Activated naive CD4-positive, alpha-beta T cell treated with anti-CD3 and anti-CD28 coated beads, Interleukin-2, amount 50 U/mL, for 24 hours (primary cell): ENCODE measurements around the gene CDC37.
"Not testable (repeated sequence)": the region's sequence is repeated elsewhere in the genome, so short reads cannot be mapped to it uniquely, and the experiment has no call there.

Experiments used
- H3K27ac Mint-ChIP-seq: one replicate; pipeline ENCODE4 v1.8.0; 2021; ENCODE audit warnings: mild to moderate bottlenecking, mixed read lengths
- H3K27me3 Mint-ChIP-seq: one replicate; pipeline ENCODE4 v1.8.0; 2021; ENCODE audit warnings: mixed read lengths
- H3K36me3 Mint-ChIP-seq: one replicate; pipeline ENCODE4 v1.8.0; 2021; ENCODE audit warnings: mixed read lengths
- H3K4me1 Mint-ChIP-seq: one replicate; pipeline ENCODE4 v1.8.0; 2021; ENCODE audit warnings: mixed read lengths
- H3K4me3 Mint-ChIP-seq: one replicate; pipeline ENCODE4 v1.8.0; 2021; ENCODE audit warnings: mild to moderate bottlenecking, mixed read lengths
- H3K9me3 Mint-ChIP-seq: one replicate; pipeline ENCODE4 v1.8.0; 2021; ENCODE audit warnings: mixed read lengths

The CDC37 gene

DNA sequence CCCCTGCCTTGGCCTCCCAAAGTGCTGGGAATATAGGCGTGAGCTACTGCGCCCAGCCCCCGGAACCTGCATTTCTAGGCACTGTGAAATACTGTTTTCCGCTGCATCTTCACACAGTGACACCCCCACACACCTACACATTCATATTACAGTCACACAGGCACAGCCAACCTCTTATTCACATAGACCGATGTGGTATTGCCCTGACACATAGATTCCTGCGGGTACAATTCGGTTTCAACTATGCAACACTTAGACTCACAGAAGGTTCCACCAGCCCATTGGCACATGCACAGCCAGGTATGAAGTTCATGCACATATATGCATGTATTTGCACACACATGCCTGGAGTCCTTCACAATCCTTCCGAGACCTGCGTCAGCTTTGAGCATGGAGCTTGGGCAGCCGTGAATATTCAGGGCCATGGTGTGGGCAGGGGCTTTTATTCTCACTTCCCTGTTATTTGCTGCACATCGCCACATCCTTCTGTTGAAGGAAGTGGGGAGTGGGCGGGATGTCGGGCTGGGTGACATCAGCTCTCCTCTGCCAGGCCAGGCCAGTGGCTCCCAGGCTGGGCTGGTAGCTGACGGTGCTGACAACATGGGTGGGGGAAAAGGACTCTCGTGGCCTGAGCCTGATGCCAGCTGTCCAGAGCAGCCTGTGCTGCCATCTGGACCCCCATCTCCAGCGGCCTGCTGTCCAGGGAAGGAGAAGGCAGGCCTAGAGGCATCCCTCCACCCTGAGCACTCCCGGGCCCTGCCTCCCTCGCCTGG, 5.4 kb upstream of the CDC37 start:
- Mint-ChIP-seq H3K27ac (peak overlapping the region; percentile 1), H3K27me3 (no peaks in the 10 kb centered on the region), H3K4me1 (peaks cover 71% of the 10 kb centered on the region), H3K36me3 (no peaks in the 10 kb centered on the region), H3K9me3 (no peaks in the 10 kb centered on the region), H3K4me3 (peak overlapping the region; percentile 26)

DNA sequence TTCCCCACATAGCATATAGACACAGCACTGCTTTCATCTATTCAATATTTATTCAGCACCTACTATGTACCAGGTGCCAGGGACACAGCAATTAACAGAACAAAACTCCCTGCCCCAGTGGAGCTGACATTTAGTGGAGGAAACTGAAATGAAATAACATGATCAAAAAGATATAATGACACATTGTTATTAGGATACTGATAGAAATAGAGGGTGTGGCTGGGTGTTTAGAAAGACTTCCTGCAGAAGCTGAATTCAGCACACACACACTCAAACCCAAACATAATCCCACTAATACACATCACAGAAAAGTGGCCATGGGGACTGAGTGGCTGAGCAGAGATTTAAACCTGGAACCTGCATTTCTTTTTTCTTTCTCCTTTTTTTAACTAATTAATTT, 3.8 kb upstream of the CDC37 start:
- peaks cover 68% of the 10 kb centered on the region for H3K4me1 Mint-ChIP-seq
- no peaks in the 10 kb centered on the region for H3K9me3 Mint-ChIP-seq
- no peak overlapping the region for H3K4me3 Mint-ChIP-seq
- H3K36me3 Mint-ChIP-seq, result peaks cover 4% of the 10 kb centered on the region
- no peaks in the 10 kb centered on the region for H3K27me3 Mint-ChIP-seq
- H3K27ac Mint-ChIP-seq, result peak overlapping the region; percentile 24

DNA sequence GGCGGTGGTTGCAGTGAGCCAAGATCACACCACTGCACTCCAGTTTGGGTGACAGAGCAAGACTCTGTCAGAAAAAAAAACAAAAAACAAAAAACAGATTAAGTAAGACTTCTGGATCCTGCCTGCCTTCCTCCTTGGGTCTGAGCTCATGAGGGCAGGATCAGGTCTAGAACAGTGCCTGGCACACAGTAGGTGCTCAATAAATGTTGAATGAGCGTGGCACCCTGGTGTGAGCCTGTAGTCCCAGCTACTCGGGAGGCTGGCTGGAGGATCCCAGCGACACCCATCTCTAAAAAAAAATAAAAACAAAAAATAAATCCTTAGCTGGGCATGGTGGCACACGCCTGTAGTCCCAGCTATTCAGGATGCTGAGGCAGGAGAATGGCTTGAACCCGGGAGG, 2.8 kb upstream of the CDC37 start:
- Mint-ChIP-seq H3K27me3 (no peaks in the 10 kb centered on the region), H3K27ac (peak overlapping the region; percentile 46), H3K4me3 (peak overlapping the region; percentile 19), H3K4me1 (peaks cover 68% of the 10 kb centered on the region), H3K9me3 (no peaks in the 10 kb centered on the region), H3K36me3 (peaks cover 10% of the 10 kb centered on the region)

DNA sequence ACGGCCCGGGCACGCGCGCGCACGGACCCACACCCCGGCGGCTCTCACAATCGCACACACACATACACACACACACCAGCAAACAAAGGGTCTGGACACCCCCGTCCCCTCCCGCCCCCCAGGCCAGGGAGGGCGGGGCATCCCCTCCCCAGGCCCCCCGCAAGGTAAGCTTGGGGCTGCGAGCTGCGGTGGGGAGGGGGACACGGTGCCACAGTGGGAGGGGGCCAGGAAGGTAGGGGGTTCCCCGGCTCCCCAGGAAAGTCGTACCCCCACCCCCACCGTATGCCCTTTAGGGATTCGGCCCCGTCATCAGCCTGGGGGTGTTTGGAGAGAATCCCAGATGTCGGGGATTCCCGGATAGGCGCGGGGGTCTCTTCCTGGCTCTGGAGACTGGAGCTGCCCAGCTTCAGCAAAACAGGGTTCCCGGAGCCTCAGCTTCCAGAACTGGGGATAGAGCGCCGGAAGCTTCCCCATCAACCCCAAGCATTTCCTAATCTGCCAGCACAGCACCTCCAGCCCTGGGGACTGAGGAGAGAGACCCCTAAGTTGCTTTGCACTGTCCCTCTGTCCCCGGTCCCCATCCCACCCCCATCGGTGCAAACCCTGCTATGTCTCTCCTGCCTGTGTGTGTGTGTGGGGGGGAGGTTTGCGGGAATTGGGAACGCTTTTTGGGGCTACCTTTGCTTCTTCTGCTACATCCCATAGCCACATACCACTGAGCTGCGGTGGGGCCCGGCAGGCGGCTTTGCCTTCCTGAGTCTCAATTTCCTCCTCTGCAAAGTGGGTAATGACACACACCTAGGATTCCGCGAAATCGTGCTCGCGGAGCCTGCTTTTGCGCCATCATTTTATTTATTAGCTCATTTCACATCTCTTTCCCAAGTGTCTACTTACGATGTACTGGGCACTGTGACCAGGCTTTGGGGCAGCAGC, 1.8 kb upstream of the CDC37 start:
- Mint-ChIP-seq H3K27ac (peak overlapping the region; percentile 78), H3K27me3 (no peaks in the 10 kb centered on the region), H3K9me3 (no peaks in the 10 kb centered on the region), H3K4me1 (peaks cover 73% of the 10 kb centered on the region), H3K36me3 (peaks cover 10% of the 10 kb centered on the region), H3K4me3 (peak overlapping the region; percentile 92)

- Mint-ChIP-seq H3K4me1 (peaks cover 68% of the 10 kb centered on the region), H3K27me3 (no peaks in the 10 kb centered on the region), H3K27ac (peak overlapping the region; percentile 81), H3K9me3 (no peaks in the 10 kb centered on the region), H3K4me3 (peak overlapping the region; percentile 92), H3K36me3 (peaks cover 14% of the 10 kb centered on the region)
These were observed 802 bp downstream of the CDC37 start for GRCh38 chr19:10402441-10403038.

DNA sequence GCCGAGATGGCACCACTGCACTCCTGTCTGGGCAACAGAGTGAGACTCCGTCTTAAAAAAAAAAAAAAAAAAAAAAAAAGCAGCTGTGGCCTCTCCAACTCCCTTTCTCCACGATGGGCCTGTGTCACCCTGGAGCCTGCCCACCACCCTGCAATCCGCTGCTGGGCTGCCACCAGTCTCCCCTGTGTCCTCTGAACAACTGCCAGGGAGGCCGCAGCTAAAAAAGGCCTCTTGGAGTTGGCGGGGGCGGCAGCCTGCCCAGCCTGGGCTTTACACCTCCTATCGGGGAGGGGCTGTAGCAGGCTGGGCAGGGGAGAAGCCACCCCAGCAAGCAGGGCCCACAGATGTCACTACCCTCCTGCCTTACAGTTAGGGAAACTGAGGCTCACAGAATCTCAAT, 3.5 kb downstream of the CDC37 start:
- Mint-ChIP-seq H3K27ac (no peak overlapping the region), H3K36me3 (peaks cover 17% of the 10 kb centered on the region), H3K27me3 (no peaks in the 10 kb centered on the region), H3K4me1 (peaks cover 49% of the 10 kb centered on the region), H3K9me3 (no peaks in the 10 kb centered on the region), H3K4me3 (no peak overlapping the region)

GRCh38 chr19:10399340-10399739, 4.0 kb downstream of the CDC37 start:
- Mint-ChIP-seq H3K36me3 (peaks cover 17% of the 10 kb centered on the region), H3K4me1 (peaks cover 45% of the 10 kb centered on the region)
- not testable (repeated sequence) for H3K4me3 Mint-ChIP-seq, H3K27me3 Mint-ChIP-seq, H3K9me3 Mint-ChIP-seq, H3K27ac Mint-ChIP-seq

GRCh38 chr19:10398819-10399218, 4.5 kb downstream of the CDC37 start:
- H3K36me3 Mint-ChIP-seq, result peaks cover 17% of the 10 kb centered on the region

GRCh38 chr19:10395917-10396316, 7.4 kb downstream of the CDC37 start:
- no peaks in the 10 kb centered on the region for H3K9me3 Mint-ChIP-seq
- H3K27me3 Mint-ChIP-seq, result no peaks in the 10 kb centered on the region
- no peak overlapping the region for H3K27ac Mint-ChIP-seq
- H3K4me1 Mint-ChIP-seq, result peaks cover 28% of the 10 kb centered on the region
- H3K4me3 Mint-ChIP-seq, result no peak overlapping the region
- H3K36me3 Mint-ChIP-seq, result peaks cover 9% of the 10 kb centered on the region

More at GRCh38 chr19:10398819-10399218, 4.5 kb downstream of the CDC37 start:
- Mint-ChIP-seq H3K27ac (peak overlapping the region; percentile 17), H3K27me3 (no peaks in the 10 kb centered on the region), H3K9me3 (no peaks in the 10 kb centered on the region), H3K4me3 (no peak overlapping the region), H3K4me1 (peaks cover 43% of the 10 kb centered on the region)

- no peaks in the 10 kb centered on the region for H3K27me3 Mint-ChIP-seq
- no peak overlapping the region for H3K27ac Mint-ChIP-seq
- H3K4me1 Mint-ChIP-seq, result peaks cover 27% of the 10 kb centered on the region
- H3K9me3 Mint-ChIP-seq, result no peaks in the 10 kb centered on the region
- peaks cover 11% of the 10 kb centered on the region for H3K36me3 Mint-ChIP-seq
- H3K4me3 Mint-ChIP-seq, result no peak overlapping the region
These were observed 7.9 kb downstream of the CDC37 start for GRCh38 chr19:10395436-10395835.

GRCh38 chr19:10395003-10395402, 8.3 kb downstream of the CDC37 start:
- Mint-ChIP-seq H3K4me1 (peaks cover 22% of the 10 kb centered on the region), H3K4me3 (no peak overlapping the region), H3K27ac (no peak overlapping the region), H3K36me3 (peaks cover 11% of the 10 kb centered on the region), H3K27me3 (no peaks in the 10 kb centered on the region), H3K9me3 (no peaks in the 10 kb centered on the region)

- H3K4me3 Mint-ChIP-seq, result no peak overlapping the region
- H3K27ac Mint-ChIP-seq, result no peak overlapping the region
- peaks cover 12% of the 10 kb centered on the region for H3K4me1 Mint-ChIP-seq
- H3K27me3 Mint-ChIP-seq, result no peaks in the 10 kb centered on the region
- peaks cover 8% of the 10 kb centered on the region for H3K36me3 Mint-ChIP-seq
- H3K9me3 Mint-ChIP-seq, result no peaks in the 10 kb centered on the region
These were observed 10.2 kb downstream of the CDC37 start for GRCh38 chr19:10393137-10393536.

- Mint-ChIP-seq H3K4me3 (no peak overlapping the region), H3K9me3 (no peaks in the 10 kb centered on the region), H3K27ac (no peak overlapping the region), H3K4me1 (peaks cover 4% of the 10 kb centered on the region), H3K36me3 (peaks cover 8% of the 10 kb centered on the region), H3K27me3 (no peaks in the 10 kb centered on the region)
These were observed 11.2 kb downstream of the CDC37 start for GRCh38 chr19:10392120-10392519.

DNA sequence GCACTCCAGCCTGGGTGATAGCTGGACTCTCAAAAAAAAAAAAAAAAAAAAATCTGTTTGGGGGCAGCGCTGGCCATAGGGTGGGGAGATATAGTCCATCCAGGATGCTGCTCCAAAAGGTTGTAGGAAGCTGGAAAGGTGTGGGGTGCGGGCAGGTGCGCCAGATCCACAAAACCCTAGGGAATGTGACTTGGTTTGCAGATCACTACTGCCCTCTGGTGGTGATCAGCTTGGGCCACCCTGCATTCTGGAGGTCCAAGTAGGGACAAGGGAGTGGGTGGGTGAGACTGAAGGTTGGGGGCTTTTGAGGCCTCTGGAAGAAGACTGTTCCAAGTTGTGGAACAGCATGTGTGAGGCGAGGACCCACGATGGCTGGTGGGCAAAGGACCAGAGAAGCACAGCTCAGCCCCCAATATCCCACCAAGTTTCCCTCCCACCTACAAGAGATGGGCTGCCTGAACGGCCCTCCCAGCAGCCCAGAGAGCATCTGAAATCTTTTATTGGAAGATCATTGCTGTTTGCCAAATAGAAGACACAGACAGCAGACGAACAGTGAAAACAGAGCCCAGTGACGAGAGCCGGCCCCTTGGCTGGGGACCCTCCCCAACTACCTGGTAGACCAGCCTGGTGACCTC, 12.6 kb downstream of the CDC37 start:
- no peaks in the 10 kb centered on the region for H3K9me3 Mint-ChIP-seq
- H3K36me3 Mint-ChIP-seq, result peaks cover 4% of the 10 kb centered on the region
- H3K4me3 Mint-ChIP-seq, result no peak overlapping the region
- no peak overlapping the region for H3K27ac Mint-ChIP-seq
- no peaks in the 10 kb centered on the region for H3K27me3 Mint-ChIP-seq
- H3K4me1 Mint-ChIP-seq, result peaks cover 4% of the 10 kb centered on the region

DNA sequence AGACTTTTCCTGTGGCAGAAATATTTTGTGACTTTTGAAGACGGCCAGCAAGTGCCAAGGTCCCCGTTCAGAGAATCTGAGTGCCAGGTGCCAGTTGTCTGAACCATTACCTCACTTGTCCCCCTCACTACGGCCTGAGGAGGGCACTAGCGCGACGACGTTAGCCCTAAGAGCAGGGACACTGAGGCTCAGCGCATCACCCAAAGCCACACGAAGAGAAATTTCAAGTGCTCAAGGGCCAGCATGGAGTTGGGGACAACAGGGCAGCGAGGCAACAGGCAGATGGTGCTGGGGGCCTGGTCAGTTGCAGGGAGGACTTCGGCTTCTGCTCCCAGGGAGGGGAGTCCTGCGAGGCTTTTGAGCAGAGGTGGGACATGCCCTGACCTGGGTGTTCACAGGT, 13.5 kb downstream of the CDC37 start:
- no peak overlapping the region for H3K4me3 Mint-ChIP-seq
- H3K27me3 Mint-ChIP-seq, result no peaks in the 10 kb centered on the region
- peaks cover 4% of the 10 kb centered on the region for H3K36me3 Mint-ChIP-seq
- no peaks in the 10 kb centered on the region for H3K9me3 Mint-ChIP-seq
- H3K4me1 Mint-ChIP-seq, result peaks cover 4% of the 10 kb centered on the region
- H3K27ac Mint-ChIP-seq, result no peak overlapping the region
